Spleen (tissue), 11 donors: ENCODE results near the gene CEP112. TPM values are rescaled to one million over a fixed set of nuclear protein-coding genes. Genes with fewer than 3 reads are reported as not detected.

Experiments
- DNase-seq: peaks from one replicate; pipeline ENCODE4 v3.0.0-alpha.2; 2020
- H3K27ac ChIP-seq, 8 donors: fragments of 200-600 bp; sonication (generic) in 7 of 8; 1 replicate in 4 of 8; 2 replicates in 4 of 8; pipeline versions ENCODE4 v1.5.0 to v1.8.0; 2016 to 2021; ENCODE audit warnings: inconsistent platforms in 4 of 8, mild to moderate bottlenecking in 4 of 8, moderate library complexity in 1 of 8
- H3K27me3 ChIP-seq, 7 donors: fragments of 200-600 bp; sonication (generic) in 6 of 7; replicated peaks in 1 of 7; 1 replicate in 4 of 7; 2 replicates in 3 of 7; pipeline versions ENCODE4 v1.5.0 to v1.8.0; 2016 to 2021; ENCODE audit warnings: inconsistent platforms in 3 of 7, mild to moderate bottlenecking in 1 of 7
- H3K36me3 ChIP-seq, 6 donors: fragments of 200-600 bp; sonication (generic) in 5 of 6; 1 replicate in 4 of 6; 2 replicates in 2 of 6; pipeline versions ENCODE4 v1.5.0 to v1.8.0; 2016 to 2021; ENCODE audit warnings: inconsistent platforms in 2 of 6
- H3K4me1 ChIP-seq, 6 donors: fragments of 200-600 bp; sonication (generic) in 5 of 6; 1 replicate in 3 of 6; 2 replicates in 3 of 6; pipeline versions ENCODE4 v1.5.0 to v1.8.0; 2016 to 2021; ENCODE audit warnings: inconsistent platforms in 3 of 6
- H3K4me3 ChIP-seq, 8 donors: fragments of 200-600 bp; sonication (generic) in 7 of 8; 1 replicate in 4 of 8; 2 replicates in 4 of 8; pipeline versions ENCODE4 v1.5.0 to v1.8.0; 2016 to 2021; ENCODE audit warnings: inconsistent platforms in 4 of 8, mild to moderate bottlenecking in 4 of 8, moderate library complexity in 2 of 8
- H3K9me3 ChIP-seq, 8 donors: fragments of 200-600 bp; sonication (generic) in 7 of 8; 1 replicate in 4 of 8; 2 replicates in 4 of 8; pipeline versions ENCODE4 v1.5.0 to v1.8.0; 2016 to 2021; ENCODE audit warnings: inconsistent platforms in 4 of 8
- CTCF ChIP-seq, 11 experiments: fragments of 200-600 bp in 7 of 11; fragments of 450-650 bp in 4 of 11; sonication (generic) in 4 of 11; IDR thresholded peaks in 8 of 11; conservative IDR thresholded peaks in 3 of 11; 1 replicate in 7 of 11; 2 replicates in 4 of 11; pipeline versions ENCODE4 v1.4.0 to v1.8.0; 2016 to 2021; ENCODE audit warnings: antibody characterized with exemption in 11 of 11, inconsistent platforms in 4 of 11, mild to moderate bottlenecking in 1 of 11
- POLR2A ChIP-seq, 3 donors: fragments of 450-650 bp; IDR thresholded peaks; one replicate each; pipeline ENCODE4 v1.5.1; 2017; ENCODE audit warnings: antibody characterized with exemption in 3 of 3, mild to moderate bottlenecking in 1 of 3
- POLR2AphosphoS5 ChIP-seq, 3 donors: sonication (generic); formaldehyde crosslinking; IDR thresholded peaks; one replicate each; pipeline ENCODE4 v1.5.1; 2017; ENCODE audit warnings: antibody characterized with exemption in 3 of 3
- WGBS, 5 donors: extraction: QIAGEN DNeasy Blood & Tissue Kit in 3 of 5; methylation state at CpG; one replicate each; pipeline versions ENCODE4 v1.1.5 to v1.1.7; 2013 to 2018; 5-methylcytosine and 5-hydroxymethylcytosine counted together
- intact Hi-C: fragments of 100-400 bp; cut with DNase I; formaldehyde crosslinking; loops from one replicate; pipeline ENCODE4 v1.15.0; 2023; ENCODE audit warnings: low total_unique reads
- polyA plus RNA-seq, 3 donors: library from polyadenylated mRNA; stranded (reverse); fragments of 200-250 nt; gene quantifications; one replicate each; pipeline ENCODE4 v1.2.1, GENCODE V29; 2013
- total RNA-seq, 7 donors: library from RNA; depleted of rRNA in 3 of 7; stranded (reverse); fragments of >200 nt in 3 of 7; fragmentation: NEBNext Ultra II Directional in 4 of 7; extraction: Animal tissue kit (Norgen Biotek cat#: 25700) in 4 of 7; gene quantifications; one replicate each; pipeline versions ENCODE4 v1.1.0 to v1.2.1, GENCODE V29; 2016 to 2021
- donor health status: healthy with polysubstance abuse.
- donor health status: DM: no; HTN: no; CAD: no; lungs with moderate emphysema.
- donor health status: DM: no; HTN: no; CAD: no.
- donor health status: Bipolar disorder and iron deficiency.
- donor health status: healthy.
- donor health status: DM: no; HTN: no; CAD: no.
- donor health status: DM: yes; HTN: yes; CAD: no.

The CEP112 gene
- total and polyA plus RNA-seq, 10 donors, result 3.1 to 31.0 (median 16.8) TPM

GRCh38 chr17:66114609-66115008 lies 77.3 kb downstream of the CEP112 start:
- no peak overlapping the region for H3K27ac ChIP-seq
- DNase-seq, result no peak
- peaks cover 0 to 9% (median 0%) of the 10 kb centered on the region in 8 donors for H3K9me3 ChIP-seq
- H3K27me3 ChIP-seq, result no peaks in the 10 kb centered on the region
- H3K4me1 ChIP-seq, result no peaks in the 10 kb centered on the region
- WGBS, 5 donors, result 85 to 98% (median 94%) methylated on average over 2 of the region's 2 CpGs
- H3K36me3 ChIP-seq, result no peaks in the 10 kb centered on the region
- TF ChIP-seq POLR2AphosphoS5 (IDR thresholded peaks at IDR 0.05) (no peak), CTCF (IDR thresholded peaks at IDR 0.05 in 8 of 11, conservative IDR thresholded peaks at IDR 0.05 in 3 of 11) (no peak), POLR2A (IDR thresholded peaks at IDR 0.05) (no peak)
- intact Hi-C loops, result no loop called here
- no peak overlapping the region for H3K4me3 ChIP-seq

- H3K9me3 ChIP-seq, result peaks cover 0 to 20% (median 10%) of the 10 kb centered on the region in 8 donors
- no peak overlapping the region for H3K4me3 ChIP-seq
- H3K27ac ChIP-seq, result no peak overlapping the region
- no peak for TF ChIP-seq CTCF (IDR thresholded peaks at IDR 0.05 in 8 of 11, conservative IDR thresholded peaks at IDR 0.05 in 3 of 11)
- no peak for TF ChIP-seq POLR2A (IDR thresholded peaks at IDR 0.05)
- no peak for TF ChIP-seq POLR2AphosphoS5 (IDR thresholded peaks at IDR 0.05)
- H3K27me3 ChIP-seq, result no peaks in the 10 kb centered on the region
- no peaks in the 10 kb centered on the region for H3K4me1 ChIP-seq
- H3K36me3 ChIP-seq, result peaks cover 0 to 12% (median 0%) of the 10 kb centered on the region in 6 donors
- intact Hi-C loops, result no loop called here
- no peak for DNase-seq
Measured at GRCh38 chr17:66107731-66108130, 84.2 kb downstream of the CEP112 start.

- Histone ChIP-seq H3K9me3 (peaks cover 0 to 6% (median 1%) of the 10 kb centered on the region in 8 donors), H3K27ac (no peak overlapping the region), H3K4me3 (no peak overlapping the region), H3K27me3 (no peaks in the 10 kb centered on the region), H3K4me1 (no peaks in the 10 kb centered on the region), H3K36me3 (peaks cover 0 to 9% (median 0%) of the 10 kb centered on the region in 6 donors)
- DNase-seq, result no peak
- intact Hi-C loops, result no loop called here
- 88 to 94% (median 89%) methylated on average over 3 of the region's 3 CpGs for WGBS, 5 donors
- TF ChIP-seq POLR2AphosphoS5 (IDR thresholded peaks at IDR 0.05) (no peak), CTCF (IDR thresholded peaks at IDR 0.05 in 8 of 11, conservative IDR thresholded peaks at IDR 0.05 in 3 of 11) (no peak), POLR2A (IDR thresholded peaks at IDR 0.05) (no peak)
Measured at GRCh38 chr17:66098040-66098439, 93.9 kb downstream of the CEP112 start.

- no peaks in the 10 kb centered on the region for H3K27me3 ChIP-seq
- H3K4me1 ChIP-seq, result no peaks in the 10 kb centered on the region
- no peak overlapping the region for H3K4me3 ChIP-seq
- 93 to 97% (median 95%) methylated on average over 4 of the region's 4 CpGs for WGBS, 5 donors
- peaks cover 0 to 9% (median 0%) of the 10 kb centered on the region in 6 donors for H3K36me3 ChIP-seq
- DNase-seq, result no peak
- intact Hi-C loops, result no loop called here
- H3K27ac ChIP-seq, result no peak overlapping the region
- peaks cover 0 to 11% (median 8%) of the 10 kb centered on the region in 8 donors for H3K9me3 ChIP-seq
- TF ChIP-seq POLR2A (IDR thresholded peaks at IDR 0.05), result no peak
- no peak for TF ChIP-seq POLR2AphosphoS5 (IDR thresholded peaks at IDR 0.05)
- no peak for TF ChIP-seq CTCF (IDR thresholded peaks at IDR 0.05 in 8 of 11, conservative IDR thresholded peaks at IDR 0.05 in 3 of 11)
Measured at GRCh38 chr17:66094727-66095126, 97.2 kb downstream of the CEP112 start.
